ENCODE measurements around the gene GALNT6.

The GALNT6 gene

GRCh38 chr12:51391283-51392123, at the start of gene GALNT6:
Gene GALNT6, minus strand, starts transcription at chr12:51391406. Its CDS starts 11,625 bp downstream, at chr12:51379781.
- DNase-seq, result peak; percentile 83

GRCh38 chr12:51439330-51439729, 48.1 kb upstream of the GALNT6 start:
- no peak for DNase-seq

- no peak for DNase-seq
Observed at GRCh38 chr12:51437431-51437830, 46.2 kb upstream of the GALNT6 start.

GRCh38 chr12:51434305-51434704, 43.1 kb upstream of the GALNT6 start:
- no peak for DNase-seq

GRCh38 chr12:51432921-51433320, 41.7 kb upstream of the GALNT6 start:
- no peak for DNase-seq

- DNase-seq, result no peak
Observed at GRCh38 chr12:51430196-51430895, 39.1 kb upstream of the GALNT6 start.

- DNase-seq, result no peak
Observed at GRCh38 chr12:51429700-51430099, 38.5 kb upstream of the GALNT6 start.

GRCh38 chr12:51428256-51428655, 37.0 kb upstream of the GALNT6 start:
- no peak for DNase-seq

- peak; percentile 90 for DNase-seq
Observed at GRCh38 chr12:51424662-51425539, 33.7 kb upstream of the GALNT6 start, which contains the start of gene SLC4A8. Gene SLC4A8, plus strand, starts transcription at chr12:51424831. Its CDS starts 157 bp downstream, at chr12:51424988.

- DNase-seq, result no peak
Observed at GRCh38 chr12:51424094-51424661, 33.0 kb upstream of the GALNT6 start.

GRCh38 chr12:51421266-51421884, 30.2 kb upstream of the GALNT6 start:
- peak; percentile 47 for DNase-seq

GRCh38 chr12:51419425-51420193, 28.4 kb upstream of the GALNT6 start:
- no peak for DNase-seq

- DNase-seq, result no peak
Observed at GRCh38 chr12:51417826-51418225, 26.6 kb upstream of the GALNT6 start.

- no peak for DNase-seq
Observed at GRCh38 chr12:51415931-51416330, 24.7 kb upstream of the GALNT6 start.

GRCh38 chr12:51413791-51414190, 22.6 kb upstream of the GALNT6 start:
- no peak for DNase-seq

- DNase-seq, result no peak
Observed at GRCh38 chr12:51413149-51413548, 21.9 kb upstream of the GALNT6 start.

GRCh38 chr12:51409846-51410245, 18.6 kb upstream of the GALNT6 start:
- no peak for DNase-seq

- no peak for DNase-seq
Observed at GRCh38 chr12:51407604-51408003, 16.4 kb upstream of the GALNT6 start.

- no peak for DNase-seq
Observed at GRCh38 chr12:51406859-51407258, 15.7 kb upstream of the GALNT6 start.

GRCh38 chr12:51406290-51406689, 15.1 kb upstream of the GALNT6 start:
- no peak for DNase-seq

- no peak for DNase-seq
Observed at GRCh38 chr12:51405801-51406207, 14.6 kb upstream of the GALNT6 start.

All from stimulated activated CD4-positive, alpha-beta T cell treated with anti-CD3 and anti-CD28 coated beads, Interleukin-15, amount 100 ng/mL, for 24 hours (primary cell).